HG03439 (cell line): Measurements from ENCODE around the gene MDK.

Source experiments
- ATAC-seq: cut with Tn5 transposase; IDR thresholded peaks from one replicate; pipeline ENCODE4 v1.9.1; 2021; ENCODE audit warnings: mild to moderate bottlenecking, moderate library complexity; ENCODE audit not compliant: unreplicated experiment

Gene MDK

DNA sequence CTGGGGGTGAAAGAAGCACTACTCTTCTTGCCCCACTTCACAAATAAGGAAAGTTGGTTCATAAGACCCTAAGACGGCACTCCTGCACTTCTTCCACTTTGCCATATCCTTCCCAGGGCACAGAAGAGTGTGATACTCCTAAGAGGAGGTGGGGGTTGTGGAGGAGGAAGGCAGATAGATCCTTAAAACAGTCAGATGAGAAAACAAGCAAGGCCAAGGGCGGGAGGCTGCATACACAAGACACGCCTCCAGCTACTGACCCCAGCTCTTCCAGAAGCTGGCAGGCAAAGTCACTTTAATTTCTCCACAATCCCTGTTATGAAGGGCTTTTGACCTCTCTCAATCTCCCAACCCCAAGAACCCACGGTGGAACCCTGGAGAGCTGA is 11.8 kb downstream of the MDK start:
- no peak for ATAC-seq

GRCh38 chr11:46393759-46394158 is 12.3 kb downstream of the MDK start:
- ATAC-seq: no peak

GRCh38 chr11:46397526-46397925 is 16.1 kb downstream of the MDK start:
- ATAC-seq: no peak

- no peak for ATAC-seq
Observed at GRCh38 chr11:46402957-46403902, 21.8 kb downstream of the MDK start.

- ATAC-seq: no peak
Observed at GRCh38 chr11:46404476-46405017, 23.1 kb downstream of the MDK start.

DNA sequence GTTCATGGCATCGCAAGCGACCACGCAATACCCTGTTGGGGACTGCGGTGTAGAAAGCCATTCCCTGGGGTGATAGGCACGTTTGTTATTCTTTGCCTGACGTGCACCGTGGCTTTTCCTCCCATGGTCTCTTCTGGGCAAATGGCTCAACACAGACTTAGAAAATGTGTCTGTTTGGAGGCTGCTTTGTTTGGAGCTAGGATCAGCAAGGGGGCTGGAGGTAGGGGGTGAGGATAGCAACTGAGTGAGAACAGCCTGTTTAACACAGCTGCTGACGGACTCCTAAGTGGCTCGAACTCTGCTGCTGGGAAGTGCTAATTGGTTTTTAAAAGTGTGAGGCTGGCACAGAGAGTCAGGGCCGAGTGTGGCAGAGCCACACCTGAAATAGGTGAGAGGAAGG is 26.2 kb downstream of the MDK start:
- ATAC-seq: no peak

GRCh38 chr11:46408407-46408986 is 27.0 kb downstream of the MDK start:
- no peak for ATAC-seq

DNA sequence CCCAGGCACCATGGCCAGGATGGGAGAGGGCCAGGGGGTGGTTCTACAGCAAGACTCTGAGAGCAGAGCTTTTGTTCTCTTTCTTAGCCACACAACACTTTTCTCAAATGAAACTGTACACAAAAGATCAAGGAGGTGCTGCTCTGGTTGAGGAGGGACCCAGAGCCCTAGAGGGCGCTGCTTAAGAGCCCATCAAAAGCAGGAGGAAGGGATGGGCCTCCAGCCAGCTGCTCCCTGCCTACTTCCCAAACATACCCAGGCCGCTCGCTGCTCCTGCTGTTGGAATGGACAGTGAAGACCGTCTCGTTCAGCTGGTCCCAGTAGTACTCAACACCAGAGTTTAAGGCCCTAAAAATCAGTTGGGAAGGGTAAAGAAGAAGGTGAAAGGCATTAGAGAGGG is 28.6 kb downstream of the MDK start:
- ATAC-seq: no peak

GRCh38 chr11:46413760-46414465 is 32.4 kb downstream of the MDK start:
- no peak for ATAC-seq

DNA sequence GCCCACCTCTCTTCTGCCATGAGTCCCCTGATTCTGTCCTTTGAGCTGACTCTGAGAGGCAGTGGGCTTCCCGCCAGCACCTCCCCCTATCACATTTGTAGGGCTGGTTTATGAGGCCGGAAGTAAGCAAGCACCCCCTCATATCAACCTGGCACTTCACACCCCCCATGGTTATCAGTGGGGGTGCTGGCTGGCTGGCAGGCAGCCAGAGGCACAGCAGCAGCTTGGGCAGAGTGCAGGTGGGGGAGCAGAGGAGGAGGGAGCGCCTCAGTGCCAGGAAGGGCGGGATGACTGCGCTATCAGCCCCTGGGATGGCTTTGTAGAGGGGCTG is 33.0 kb downstream of the MDK start:
- no peak for ATAC-seq

DNA sequence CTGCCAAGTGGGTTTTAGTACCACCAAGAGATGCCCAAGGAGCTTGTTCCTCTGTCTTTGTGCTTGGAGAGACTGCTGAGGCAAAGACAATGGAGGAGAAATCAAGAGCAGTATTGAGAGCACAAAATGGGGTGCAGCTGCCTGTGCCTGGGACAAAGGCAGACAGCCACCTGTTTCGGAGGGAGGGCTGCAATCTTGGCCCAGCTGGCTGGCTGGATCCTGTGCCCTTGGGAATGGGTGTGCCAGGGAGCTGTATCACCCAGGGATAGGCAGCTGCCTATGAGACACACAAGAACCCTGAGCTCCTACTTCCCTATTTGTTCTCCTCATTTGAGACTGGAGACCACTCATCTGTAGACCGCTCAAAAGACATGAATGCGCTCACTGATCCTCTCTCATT is 33.4 kb downstream of the MDK start:
- ATAC-seq: no peak

DNA sequence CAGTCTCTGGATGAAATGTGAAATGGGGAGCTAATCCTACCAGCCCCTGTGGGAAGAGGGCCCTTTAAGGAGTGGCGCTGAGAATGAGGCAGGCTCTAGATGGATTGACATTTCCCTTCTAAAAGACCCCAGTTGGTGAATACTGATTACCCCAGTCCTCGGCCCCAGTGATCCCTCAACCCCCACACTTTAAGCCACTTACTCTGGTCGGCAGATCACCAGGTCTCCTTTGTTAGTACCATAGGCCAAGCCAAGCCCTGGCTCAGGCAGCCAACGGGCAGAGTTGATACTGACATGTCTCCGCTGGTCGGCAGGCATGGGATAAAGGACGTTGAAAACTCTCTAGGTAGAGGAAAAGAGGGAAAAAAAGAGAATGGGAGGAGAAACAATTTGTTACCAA is 36.2 kb downstream of the MDK start:
- no peak for ATAC-seq

DNA sequence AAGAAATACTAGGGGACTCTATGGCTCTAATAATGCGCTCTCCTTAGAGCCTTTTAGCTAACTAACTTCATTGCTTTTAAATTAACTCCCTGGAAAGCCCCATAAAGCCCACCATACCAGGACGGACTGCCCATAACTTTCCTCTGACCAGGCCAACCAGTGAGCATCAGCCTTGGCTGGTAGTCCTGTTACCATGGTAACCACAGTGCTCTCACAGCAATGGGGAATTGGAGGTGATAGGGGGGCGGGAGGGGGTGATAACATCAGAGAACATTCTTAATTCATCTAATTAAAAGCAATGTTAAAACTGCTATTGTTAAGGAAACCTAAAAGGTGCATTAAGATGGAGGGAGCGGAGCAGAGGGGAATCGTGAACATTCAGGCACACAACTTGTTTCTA is 37.3 kb downstream of the MDK start:
- no peak for ATAC-seq

GRCh38 chr11:46420513-46420912 is 39.0 kb downstream of the MDK start:
- ATAC-seq: no peak

DNA sequence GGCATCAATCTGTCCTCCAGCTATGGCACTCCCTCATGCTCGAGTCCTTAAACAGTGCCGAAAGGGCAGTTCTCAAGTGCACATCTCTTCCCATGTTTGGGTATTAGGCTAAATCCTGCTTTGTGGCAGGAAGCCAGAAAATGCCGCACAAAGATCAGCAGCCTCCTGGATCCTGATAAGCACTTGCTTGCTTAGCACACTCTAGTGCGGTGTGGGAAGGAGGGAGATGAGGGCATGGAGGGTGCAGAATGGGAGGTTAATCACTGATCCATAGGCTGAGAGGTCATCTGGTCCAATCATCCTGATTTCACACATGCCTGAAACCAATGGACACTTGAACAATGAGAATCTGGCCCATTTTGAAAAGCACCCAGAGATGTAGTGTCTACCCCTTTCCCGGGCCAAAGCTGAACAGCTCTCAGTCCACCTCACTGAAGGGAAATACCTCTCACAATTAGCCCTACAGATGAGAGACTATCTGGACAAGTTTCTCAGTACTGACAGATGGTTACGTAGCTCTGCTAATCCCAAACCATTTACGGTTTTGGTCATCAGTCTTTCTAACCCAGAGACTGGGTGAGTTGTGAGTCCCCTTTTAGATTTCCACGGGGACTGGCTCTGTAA is 39.9 kb downstream of the MDK start:
- no peak for ATAC-seq

DNA sequence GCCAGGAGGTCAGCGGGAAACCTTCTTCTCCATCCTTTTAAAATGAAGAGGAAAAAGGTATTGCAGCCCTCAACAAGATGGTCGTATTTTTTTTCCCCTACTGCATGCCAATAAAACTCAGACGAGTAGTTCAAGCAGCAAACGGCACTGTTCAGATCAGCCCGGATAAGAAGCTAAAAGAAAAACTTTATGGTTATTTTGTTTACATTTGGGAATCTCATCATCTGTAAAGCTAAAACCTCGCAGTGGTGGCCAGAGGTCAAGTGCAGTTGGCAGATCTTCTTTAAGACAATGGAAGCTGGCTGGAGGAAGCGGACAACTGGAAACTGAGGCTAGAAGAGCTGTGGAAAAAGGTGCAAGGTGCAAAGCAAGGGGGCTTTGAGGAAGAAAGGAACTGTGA is 41.1 kb downstream of the MDK start:
- no peak for ATAC-seq

- ATAC-seq: no peak
Observed at GRCh38 chr11:46426233-46426991, 44.9 kb downstream of the MDK start.

GRCh38 chr11:46427364-46427763 is 45.9 kb downstream of the MDK start:
- no peak for ATAC-seq

GRCh38 chr11:46429717-46430116 is 48.2 kb downstream of the MDK start:
- no peak for ATAC-seq

- ATAC-seq: no peak
Observed at GRCh38 chr11:46431211-46431610, 49.7 kb downstream of the MDK start.
